HepG2 (cell line): ENCODE results near the gene AUTS2. TPM values are rescaled to one million over a fixed set of nuclear protein-coding genes. Genes with fewer than 3 reads are reported as not detected.

Source experiments
- ATAC-seq: fragments of 200-7000 bp; cut with Tn5 transposase; 3 replicates; pipeline ENCODE4 v1.9.1; 2020; ENCODE audit warnings: mild to moderate bottlenecking, moderate library complexity
- BruUV-seq: library from RNA; stranded (reverse); fragments of 400-500 nt; replicated peaks from 2 replicates; lab custom pipeline; 2021; lab: Mats Ljungman, UMichigan
- CTCF ChIA-PET: fragments of 300-600 bp; formaldehyde crosslinking; extraction: SDS; loops from one replicate; lab custom pipeline; 2021; ENCODE audit warnings: low total read pairs, inconsistent platforms, low intra/inter-chr PET ratio; lab: Yijun Ruan, JAX
- POLR2A ChIA-PET: fragments of 350-600 bp; sonication (Branson Sonifier 250); formaldehyde crosslinking; loops from one replicate; lab custom pipeline; 2020; ENCODE audit warnings: antibody characterized with exemption, inconsistent platforms; lab: Yijun Ruan, JAX
- DNase-seq: peaks from one replicate; pipeline ENCODE4 v3.0.0-alpha.2; 2015; ENCODE audit warnings: low spot score
- FAIRE-seq: peaks from 3 replicates; lab custom pipeline; 2011; peaks lifted over from hg19 to GRCh38; lab: Jason Lieb, UNC
- H2AFZ ChIP-seq: one replicate; pipeline ENCODE4 v1.6.1; 2011; ENCODE audit warnings: low read length, inconsistent platforms
- H3K27ac ChIP-seq: fragments of 300-600 bp; 3 replicates; pipeline ENCODE4 v1.8.0; 2011; ENCODE audit warnings: mixed run types, mild to moderate bottlenecking, mixed read lengths, low read length, inconsistent platforms; ENCODE audit not compliant: insufficient read depth; ENCODE audit errors: extremely low read length
- H3K27me3 ChIP-seq, 2 experiments: fragments of 200-600 bp in 1 of 2; 2 replicates in 1 of 2; 3 replicates in 1 of 2; pipeline versions ENCODE4 v1.6.0 to v1.8.0; 2011; ENCODE audit warnings: low read length in 2 of 2, mild to moderate bottlenecking in 2 of 2, moderate library complexity in 2 of 2, inconsistent platforms in 1 of 2; ENCODE audit not compliant: insufficient read depth in 2 of 2, control insufficient read depth in 1 of 2
- H3K36me3 ChIP-seq, 2 experiments: fragments of 200-600 bp in 1 of 2; replicated peaks in 1 of 2; 2 replicates in 1 of 2; 3 replicates in 1 of 2; pipeline versions ENCODE4 v1.5.1 to v1.8.0; 2011; ENCODE audit warnings: low read length in 2 of 2, inconsistent platforms in 1 of 2; ENCODE audit not compliant: insufficient read depth in 2 of 2, control insufficient read depth in 1 of 2
- H3K4me1 ChIP-seq: 2 replicates; pipeline ENCODE4 v1.5.1; 2012; ENCODE audit warnings: low read length, inconsistent platforms; ENCODE audit not compliant: insufficient read depth
- H3K4me2 ChIP-seq: 2 replicates; pipeline ENCODE4 v1.6.0; 2011; ENCODE audit warnings: low read depth, low read length, inconsistent platforms
- H3K4me3 ChIP-seq, 3 experiments: fragments of 200-600 bp in 1 of 3; sonication (generic), shearing (Covaris generic) in 1 of 3; replicated peaks in 1 of 3; 2 replicates each; pipeline ENCODE4 v1.5.1; 2011 to 2016; ENCODE audit warnings: low read length in 3 of 3, inconsistent platforms in 2 of 3, low read depth in 2 of 3, mild to moderate bottlenecking in 2 of 3, control low read depth in 1 of 3, mixed read lengths in 1 of 3; ENCODE audit not compliant: insufficient read depth in 1 of 3
- H3K79me2 ChIP-seq: one replicate; pipeline ENCODE4 v1.6.1; 2011; ENCODE audit warnings: low read length, inconsistent platforms; ENCODE audit not compliant: insufficient read depth
- H3K9ac ChIP-seq: 2 replicates; pipeline ENCODE4 v1.6.0; 2011; ENCODE audit warnings: mild to moderate bottlenecking, low read depth, low read length, inconsistent platforms; ENCODE audit not compliant: insufficient read depth
- H3K9me3 ChIP-seq: 2 replicates; pipeline ENCODE4 v1.5.1; 2012; ENCODE audit warnings: mild to moderate bottlenecking, low read length
- H4K20me1 ChIP-seq: 2 replicates; pipeline ENCODE4 v1.6.0; 2011; ENCODE audit warnings: inconsistent platforms, mild to moderate bottlenecking, low read length, moderate library complexity; ENCODE audit not compliant: insufficient read depth
- GLI4 ChIP-seq: sonication (generic); formaldehyde crosslinking; IDR thresholded peaks from 2 replicates; pipeline ENCODE4 v1.5.1; 2020; ENCODE audit warnings: missing genetic modification reagents, mild to moderate bottlenecking, moderate library complexity, borderline replicate concordance
- KLF15 ChIP-seq: sonication (generic); formaldehyde crosslinking; IDR thresholded peaks from 2 replicates; pipeline ENCODE4 v1.8.1; 2023; ENCODE audit warnings: borderline replicate concordance, mild to moderate bottlenecking, inconsistent platforms, missing genetic modification reagents, mixed read lengths
- MTA3 ChIP-seq: sonication (generic); formaldehyde crosslinking; IDR thresholded peaks from 2 replicates; pipeline ENCODE4 v1.4.0; 2020; ENCODE audit warnings: missing genetic modification reagents
- PHB2 ChIP-seq: fragments of 450-650 bp; IDR thresholded peaks from 2 replicates; pipeline ENCODE4 v1.6.1; 2018; ENCODE audit not compliant: partially characterized antibody
- SMYD3 ChIP-seq: sonication (generic); formaldehyde crosslinking; IDR thresholded peaks from 2 replicates; pipeline ENCODE4 v1.8.1; 2023; ENCODE audit warnings: mild to moderate bottlenecking, missing genetic modification reagents
- TAF1 ChIP-seq: sonication (generic); formaldehyde crosslinking; IDR thresholded peaks from 2 replicates; pipeline ENCODE4 v1.4.0; 2020; ENCODE audit warnings: missing genetic modification reagents
- TCF7 ChIP-seq: sonication (generic); IDR thresholded peaks from 2 replicates; pipeline ENCODE4 v1.6.1; 2016; ENCODE audit warnings: antibody characterized with exemption, low read depth
- ZNF101 ChIP-seq: sonication (generic); formaldehyde crosslinking; IDR thresholded peaks from 2 replicates; pipeline ENCODE4 v1.4.0; 2020; ENCODE audit warnings: mild to moderate bottlenecking, low read depth, missing genetic modification reagents, borderline replicate concordance
- ZNF160 ChIP-seq: sonication (generic); formaldehyde crosslinking; IDR thresholded peaks from 2 replicates; pipeline ENCODE4 v1.8.0; 2022; ENCODE audit warnings: mild to moderate bottlenecking, inconsistent platforms, missing genetic modification reagents
- ZNF260 ChIP-seq: sonication (generic); formaldehyde crosslinking; IDR thresholded peaks from 2 replicates; pipeline ENCODE4 v1.4.0; 2020; ENCODE audit warnings: missing genetic modification reagents, low read depth, mild to moderate bottlenecking, borderline replicate concordance
- ZNF317 ChIP-seq: sonication (generic); formaldehyde crosslinking; IDR thresholded peaks from 2 replicates; pipeline ENCODE4 v1.5.0; 2020; ENCODE audit warnings: mild to moderate bottlenecking, missing genetic modification reagents
- ZNF607 ChIP-seq: sonication (generic); formaldehyde crosslinking; IDR thresholded peaks from 2 replicates; pipeline ENCODE4 v1.5.1; 2020; ENCODE audit warnings: missing genetic modification reagents, mild to moderate bottlenecking, borderline replicate concordance
- WGBS: methylation state at CpG from one replicate; pipeline ENCODE4 v1.1.6; 2017; ENCODE audit warnings: low lambda C conversion rate; 5-methylcytosine and 5-hydroxymethylcytosine counted together
- in situ Hi-C: cut with HindIII; loops from 2 replicates; pipeline ENCODE4 v1.10.0; 2017; ENCODE audit warnings: low pct_unique_long_range_greater_than_20kb; ENCODE audit not compliant: extremely low pct_ligation_motif_present
- intact Hi-C: fragments of 100-400 bp; cut with micrococcal nuclease; formaldehyde crosslinking; loops from one replicate; pipeline ENCODE4 v1.10.0; 2022; ENCODE audit not compliant: unreplicated experiment
- polyA plus RNA-seq, 8 experiments: library from polyadenylated mRNA; depleted of rRNA in 3 of 8; stranded (reverse) in 7 of 8; unstranded in 1 of 8; fragments of >200 nt; fragmentation: Illumina TruSeq in 4 of 8; extraction: Trizol in 4 of 8; gene quantifications; 2 replicates each; pipeline versions ENCODE4 v1.2.1 to v1.2.3, GENCODE V29; 2011 to 2016; ENCODE audit warnings: low read depth in 4 of 8, missing spikeins in 1 of 8, mixed read lengths in 1 of 8; ENCODE audit not compliant: insufficient read depth in 1 of 8
- total RNA-seq, 5 experiments: library from RNA; depleted of rRNA; stranded (reverse); fragments of >200 nt; fragmentation: Illumina TruSeq; extraction: Trizol; gene quantifications; 2 replicates each; pipeline ENCODE4 v1.2.3, GENCODE V29; 2016; ENCODE audit warnings: low read depth in 1 of 5
- TF ChIP-seq, protein P1 (sequence below): sonication (generic); formaldehyde crosslinking; IDR thresholded peaks from 2 replicates; pipeline ENCODE4 v1.8.1; 2023; ENCODE audit warnings: mild to moderate bottlenecking, moderate library complexity, missing genetic modification reagents
- TF ChIP-seq, protein P2 (sequence below): sonication (generic); formaldehyde crosslinking; IDR thresholded peaks from 2 replicates; pipeline ENCODE4 v1.4.0; 2020; ENCODE audit warnings: missing genetic modification reagents, mild to moderate bottlenecking, borderline replicate concordance
- TF ChIP-seq, protein P3 (sequence below): IDR thresholded peaks from 2 replicates; pipeline ENCODE4 v1.6.1; 2016; ENCODE audit warnings: mild to moderate bottlenecking, missing biosample characterization, missing genetic modification reagents

Gene AUTS2
- total and polyA plus RNA-seq, 2 of the 13 experiments (the other 11 are each of a cell fraction or from before 2014, with no cell fraction given) = 0.38 TPM; not detected in 1

DNA sequence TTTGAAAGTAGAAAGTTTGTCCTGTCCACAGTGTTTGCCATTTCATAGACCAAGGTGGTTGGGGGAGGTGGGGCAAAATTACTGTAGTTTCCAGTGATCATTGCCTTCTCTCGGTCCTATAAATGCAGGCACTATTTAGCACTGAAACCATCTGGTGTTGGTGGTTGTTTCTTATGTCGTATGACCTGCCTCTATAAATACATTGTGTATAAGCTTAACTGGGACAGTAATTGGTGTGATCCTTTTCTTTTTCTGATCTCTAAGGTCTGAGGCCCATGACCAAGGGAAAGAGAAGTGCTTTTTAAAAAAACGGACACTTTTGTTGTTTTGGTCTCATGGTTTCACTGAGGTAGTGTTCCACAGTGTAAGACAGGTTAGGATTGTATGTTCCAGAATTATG lies 63.1 kb downstream of the AUTS2 start (continued):
- TF ChIP-seq, protein P1, sequence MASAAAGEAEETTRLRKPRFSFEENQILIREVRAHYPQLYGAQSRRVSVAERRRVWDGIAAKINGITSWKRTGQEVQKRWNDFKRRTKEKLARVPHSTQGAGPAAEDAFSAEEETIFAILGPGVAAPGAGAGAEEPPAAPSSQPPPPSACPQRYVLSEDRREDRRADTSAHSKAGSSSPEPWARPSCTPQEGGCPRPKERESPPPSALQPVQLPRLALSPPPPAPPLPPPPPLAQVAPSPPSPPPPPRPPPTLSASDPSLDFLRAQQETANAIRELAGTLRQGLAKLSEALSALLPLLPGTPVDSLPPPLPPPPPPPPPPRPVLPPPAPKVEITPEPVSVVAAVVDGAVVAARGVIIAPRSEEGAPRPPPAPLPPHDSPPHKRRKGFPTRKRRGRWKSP = no peak
- no peak for TF ChIP-seq MTA3 (CRISPR knock-in tag)
- no peak for TF ChIP-seq ZNF101 (CRISPR knock-in tag)
- TF ChIP-seq TCF7 = no peak

DNA sequence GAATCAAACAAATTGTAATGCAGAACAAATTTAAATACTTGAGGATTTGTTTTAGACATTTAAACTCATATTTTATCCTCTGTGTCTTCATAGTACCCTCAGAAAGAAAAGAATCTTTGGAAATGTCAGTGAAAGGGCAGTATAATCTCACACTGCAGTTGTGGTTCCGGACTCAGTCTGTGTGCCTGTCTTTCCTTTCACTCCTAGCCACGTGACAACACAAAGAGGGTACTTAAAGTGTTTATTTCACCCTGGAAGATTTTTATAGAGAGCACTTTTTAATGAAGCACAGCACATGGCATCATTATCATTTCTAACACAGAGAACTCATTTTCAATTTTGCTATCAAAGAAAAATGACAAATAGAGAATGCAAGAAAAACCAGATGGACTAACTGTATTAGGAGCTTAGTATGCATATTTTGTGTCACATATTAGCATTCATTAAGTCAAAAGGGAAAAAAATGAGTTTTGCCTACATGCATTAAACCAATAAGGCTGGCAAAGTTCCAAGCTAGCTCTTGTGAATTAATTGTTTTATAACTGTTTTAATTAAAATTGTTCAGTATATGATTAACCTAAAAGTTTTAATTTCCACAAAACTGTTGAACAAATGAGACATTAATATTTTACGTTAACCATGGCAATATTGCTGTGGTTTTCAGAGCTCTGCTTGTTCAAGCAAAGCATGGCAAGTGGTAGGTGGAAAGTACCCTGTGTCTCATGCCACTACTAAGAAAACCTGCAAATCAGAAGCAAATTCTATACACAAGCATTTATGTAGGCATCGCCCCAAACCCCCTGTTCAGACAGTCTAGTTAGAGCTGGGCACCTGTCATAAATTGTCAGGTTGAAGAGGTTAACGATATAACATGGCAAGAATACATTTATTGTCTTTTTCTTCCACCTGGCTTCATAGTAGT lies 65.9 kb downstream of the AUTS2 start:
- ChIA-PET CTCF (no interaction called here), POLR2A (no interaction called here)
- no TSS peak for BruUV-seq
- in situ Hi-C loops = no loop called here
- Histone ChIP-seq H3K27ac (no peak overlapping the region), H2AFZ (no peak overlapping the region), H3K4me3 (no peak overlapping the region), H3K9me3 (no peaks in the 10 kb centered on the region), H3K9ac (no peak overlapping the region), H3K4me1 (no peaks in the 10 kb centered on the region), H3K27me3 (no peaks in the 10 kb centered on the region), H3K4me2 (no peak overlapping the region), H3K36me3 (no peaks in the 10 kb centered on the region), H4K20me1 (no peaks in the 10 kb centered on the region), H3K79me2 (no peaks in the 10 kb centered on the region)
- intact Hi-C loops = no loop called here
- no peak for DNase-seq
- WGBS = 6% methylated on average over 5 of the region's 5 CpGs
- FAIRE-seq = no peak
- ATAC-seq = no peak
- TF ChIP-seq GLI4 (CRISPR knock-in tag) (no peak), ZNF260 (CRISPR knock-in tag) (no peak), ZNF317 (CRISPR knock-in tag) (no peak), TAF1 (CRISPR knock-in tag) (no peak), SMYD3 (CRISPR knock-in tag) (no peak), KLF15 (CRISPR knock-in tag) (no peak), PHB2 (no peak), ZNF160 (CRISPR knock-in tag) (no peak), ZNF607 (no peak)
- TF ChIP-seq, protein P2, sequence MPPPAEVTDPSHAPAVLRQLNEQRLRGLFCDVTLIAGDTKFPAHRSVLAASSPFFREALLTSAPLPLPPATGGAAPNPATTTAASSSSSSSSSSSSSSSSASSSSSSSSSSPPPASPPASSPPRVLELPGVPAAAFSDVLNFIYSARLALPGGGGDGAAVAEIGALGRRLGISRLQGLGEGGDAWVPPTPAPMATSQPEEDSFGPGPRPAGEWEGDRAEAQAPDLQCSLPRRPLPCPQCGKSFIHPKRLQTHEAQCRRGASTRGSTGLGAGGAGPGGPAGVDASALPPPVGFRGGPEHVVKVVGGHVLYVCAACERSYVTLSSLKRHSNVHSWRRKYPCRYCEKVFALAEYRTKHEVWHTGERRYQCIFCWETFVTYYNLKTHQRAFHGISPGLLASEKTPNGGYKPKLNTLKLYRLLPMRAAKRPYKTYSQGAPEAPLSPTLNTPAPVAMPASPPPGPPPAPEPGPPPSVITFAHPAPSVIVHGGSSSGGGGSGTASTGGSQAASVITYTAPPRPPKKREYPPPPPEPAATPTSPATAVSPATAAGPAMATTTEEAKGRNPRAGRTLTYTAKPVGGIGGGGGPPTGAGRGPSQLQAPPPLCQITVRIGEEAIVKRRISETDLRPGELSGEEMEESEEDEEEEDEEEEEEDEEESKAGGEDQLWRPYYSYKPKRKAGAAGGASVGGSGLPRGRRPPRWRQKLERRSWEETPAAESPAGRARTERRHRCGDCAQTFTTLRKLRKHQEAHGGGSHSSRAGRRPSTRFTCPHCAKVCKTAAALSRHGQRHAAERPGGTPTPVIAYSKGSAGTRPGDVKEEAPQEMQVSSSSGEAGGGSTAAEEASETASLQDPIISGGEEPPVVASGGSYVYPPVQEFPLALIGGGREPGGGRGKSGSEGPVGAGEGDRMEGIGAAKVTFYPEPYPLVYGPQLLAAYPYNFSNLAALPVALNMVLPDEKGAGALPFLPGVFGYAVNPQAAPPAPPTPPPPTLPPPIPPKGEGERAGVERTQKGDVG (CRISPR knock-in tag) = no peak
- TF ChIP-seq, protein P3, sequence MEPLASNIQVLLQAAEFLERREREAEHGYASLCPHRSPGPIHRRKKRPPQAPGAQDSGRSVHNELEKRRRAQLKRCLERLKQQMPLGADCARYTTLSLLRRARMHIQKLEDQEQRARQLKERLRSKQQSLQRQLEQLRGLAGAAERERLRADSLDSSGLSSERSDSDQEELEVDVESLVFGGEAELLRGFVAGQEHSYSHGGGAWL = no peak
